K562 (cell line): ENCODE data around the gene URB2. TPM values are rescaled to one million over a fixed set of nuclear protein-coding genes. Genes with fewer than 3 reads are reported as not detected.

ENCODE experiments used
- ARHGAP35 ChIP-seq: fragments of 450-650 bp; IDR thresholded peaks from 2 replicates; pipeline ENCODE4 v1.6.1; 2018; ENCODE audit not compliant: partially characterized antibody
- CTBP1 ChIP-seq: fragments of 450-650 bp; IDR thresholded peaks from 2 replicates; pipeline ENCODE4 v1.6.1; 2016; ENCODE audit warnings: borderline replicate concordance
- FOXK1 ChIP-seq: sonication (generic); formaldehyde crosslinking; IDR thresholded peaks from 2 replicates; pipeline ENCODE4 v1.8.0; 2022; ENCODE audit warnings: missing genetic modification reagents, mild to moderate bottlenecking, borderline replicate concordance
- GTF2F1 ChIP-seq: IDR thresholded peaks from 2 replicates; pipeline ENCODE4 v1.6.1; 2011; ENCODE audit warnings: low read depth, low read length, improper control_type of control experiment
- KDM1A ChIP-seq, 2 experiments: fragments of 450-650 bp; IDR thresholded peaks; 2 replicates each; pipeline ENCODE4 v1.6.1; 2016; ENCODE audit warnings: mild to moderate bottlenecking in 2 of 2
- MCM2 ChIP-seq: fragments of 450-650 bp; IDR thresholded peaks from 2 replicates; pipeline ENCODE4 v1.6.1; 2017; ENCODE audit warnings: low read depth, mild to moderate bottlenecking
- NFIX ChIP-seq: fragments of 250-450 bp; sonication (Bioruptor Pico); IDR thresholded peaks from 2 replicates; pipeline ENCODE4 v1.4.0; 2020; ENCODE audit warnings: low read depth, mild to moderate bottlenecking, moderate library complexity
- POLR2A ChIP-seq: fragments of 450-650 bp; conservative IDR thresholded peaks from 2 replicates; pipeline ENCODE4 v1.6.1; 2016
- SPI1 ChIP-seq: IDR thresholded peaks from 2 replicates; pipeline ENCODE4 v1.6.1; 2011; ENCODE audit warnings: low read depth, low read length, control low read depth, borderline replicate concordance
- ZBTB17 ChIP-seq: fragments of 450-650 bp; formaldehyde crosslinking; IDR thresholded peaks from 2 replicates; pipeline ENCODE4 v1.4.0; 2020; ENCODE audit warnings: mild to moderate bottlenecking
- ZNF316 ChIP-seq: fragments of 450-650 bp; IDR thresholded peaks from 2 replicates; pipeline ENCODE4 v1.6.1; 2016
- polyA plus RNA-seq, 8 experiments: library from polyadenylated mRNA; depleted of rRNA in 4 of 8; stranded (reverse) in 5 of 8; unstranded in 3 of 8; fragments of >200 nt; fragmentation: Nextera tagmentation in 2 of 8; fragmentation: Illumina TruSeq in 1 of 8; extraction: Ambion mirVana in 2 of 8; extraction: Trizol in 1 of 8; gene quantifications; 2 replicates each; pipeline versions ENCODE4 v1.2.1 to v1.2.3, GENCODE V29; 2011 to 2014; ENCODE audit warnings: inconsistent platforms in 1 of 8, missing spikeins in 1 of 8
- total RNA-seq, 7 experiments: library from RNA; depleted of rRNA in 6 of 7; stranded (reverse); fragments of >200 nt in 6 of 7; fragmentation: Illumina TruSeq in 2 of 7; extraction: Trizol in 2 of 7; gene quantifications; 2 replicates each; pipeline versions ENCODE4 v1.2.1 to v1.2.3, GENCODE V29; 2011 to 2021; ENCODE audit warnings: low replicate concordance in 1 of 7
- TF ChIP-seq, protein P1 (sequence below): fragments of 250-450 bp; sonication (Bioruptor Pico); IDR thresholded peaks from 2 replicates; pipeline ENCODE4 v1.4.0; 2020; ENCODE audit warnings: mild to moderate bottlenecking
- TF ChIP-seq, protein P2 (sequence below): IDR thresholded peaks from 2 replicates; pipeline ENCODE4 v1.6.1; 2011; ENCODE audit not compliant: insufficient read length; ENCODE audit errors: extremely low read depth
- TF ChIP-seq, protein P3 (sequence below): fragments of 250-450 bp; sonication (Bioruptor Pico); IDR thresholded peaks from 2 replicates; pipeline ENCODE4 v1.4.0; 2020
- TF ChIP-seq, protein P4 (sequence below): fragments of 450-650 bp; conservative IDR thresholded peaks from 2 replicates; pipeline ENCODE4 v1.6.1; 2016; ENCODE audit warnings: missing genetic modification characterization, low read depth, mild to moderate bottlenecking, control low read depth, missing compliant biosample characterization
- TF ChIP-seq, protein P5 (sequence below), 3 experiments: fragments of 200-800 bp in 1 of 3; sonication (Bioruptor generic) in 1 of 3; sonication (generic) in 1 of 3; formaldehyde crosslinking in 1 of 3; IDR thresholded peaks; 2 replicates each; pipeline versions ENCODE4 v1.6.1 to v1.8.0; 2016 to 2022; ENCODE audit warnings: mild to moderate bottlenecking in 2 of 3, missing compliant biosample characterization in 2 of 3, missing genetic modification characterization in 2 of 3, missing genetic modification reagents in 1 of 3

Gene URB2
- total and polyA plus RNA-seq, 9 of the 15 experiments (the other 6 are each of a cell fraction or from before 2014, with no cell fraction given) = 2.8 to 28.3 (median 19.0) TPM

DNA sequence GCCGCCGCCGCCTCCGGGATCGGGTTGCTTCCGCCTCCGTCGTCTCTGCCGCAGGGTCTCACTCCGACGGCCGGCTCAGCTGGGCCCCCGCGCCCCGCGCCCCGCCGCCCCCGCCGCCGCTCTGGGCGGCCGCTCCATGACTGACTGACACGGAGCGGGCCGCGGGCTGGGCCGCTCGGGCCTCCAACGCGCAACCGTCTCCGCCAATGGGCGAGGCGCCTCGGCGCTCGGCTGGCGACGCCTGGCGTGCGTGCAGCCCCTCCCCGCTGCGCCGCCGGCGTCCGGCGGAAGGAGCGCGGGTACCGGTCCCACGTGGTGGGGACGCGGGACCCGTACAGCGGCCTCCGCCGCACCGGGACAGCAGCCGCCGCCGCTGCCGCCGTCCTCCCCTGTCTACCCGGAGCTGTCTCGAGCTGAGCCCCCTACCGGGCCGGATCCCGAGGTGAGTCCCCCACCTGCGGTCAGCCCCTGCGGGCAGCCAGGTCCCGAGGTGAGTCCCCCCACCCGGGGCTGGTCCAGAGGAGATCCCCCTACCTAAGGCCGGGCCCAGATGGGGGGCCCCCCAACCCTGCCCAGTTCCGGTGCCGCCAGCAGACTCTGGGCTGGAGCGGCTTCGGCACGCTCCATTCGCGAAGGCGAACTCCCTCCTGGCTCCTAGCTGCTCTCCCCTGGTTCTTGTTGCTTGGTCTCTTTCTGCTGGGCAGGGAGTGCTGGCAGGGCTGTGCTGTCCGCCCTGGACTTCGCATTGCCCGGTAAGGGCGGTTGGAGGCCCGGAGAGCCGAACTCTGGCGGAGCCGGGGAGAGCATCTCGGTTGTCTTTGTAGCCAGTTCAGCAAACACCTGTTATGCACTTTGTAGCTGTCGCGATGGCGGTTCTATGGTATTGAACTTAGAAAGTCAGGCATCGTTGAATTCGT lies at the start of gene URB2, which contains the start of gene TAF5L (continued):
- TF ChIP-seq CTBP1 (peak; percentile 90), MCM2 (no peak), SPI1 (no peak), KDM1A (IDR thresholded peaks at IDR 0.05) (no peak), FOXK1 (no peak), ZBTB17 (peak; percentile 100), GTF2F1 (no peak), POLR2A (peak; percentile 84), ARHGAP35 (no peak), ZNF316 (0 out of 2 replicates have a peak, but pooled peaks have one; percentile 5), NFIX (CRISPR knock-in tag) (no peak)
- TF ChIP-seq, protein P1, sequence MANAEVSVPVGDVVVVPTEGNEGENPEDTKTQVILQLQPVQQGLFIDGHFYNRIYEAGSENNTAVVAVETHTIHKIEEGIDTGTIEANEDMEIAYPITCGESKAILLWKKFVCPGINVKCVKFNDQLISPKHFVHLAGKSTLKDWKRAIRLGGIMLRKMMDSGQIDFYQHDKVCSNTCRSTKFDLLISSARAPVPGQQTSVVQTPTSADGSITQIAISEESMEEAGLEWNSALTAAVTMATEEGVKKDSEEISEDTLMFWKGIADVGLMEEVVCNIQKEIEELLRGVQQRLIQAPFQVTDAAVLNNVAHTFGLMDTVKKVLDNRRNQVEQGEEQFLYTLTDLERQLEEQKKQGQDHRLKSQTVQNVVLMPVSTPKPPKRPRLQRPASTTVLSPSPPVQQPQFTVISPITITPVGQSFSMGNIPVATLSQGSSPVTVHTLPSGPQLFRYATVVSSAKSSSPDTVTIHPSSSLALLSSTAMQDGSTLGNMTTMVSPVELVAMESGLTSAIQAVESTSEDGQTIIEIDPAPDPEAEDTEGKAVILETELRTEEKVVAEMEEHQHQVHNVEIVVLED = peak; percentile 99
- TF ChIP-seq, protein P2, sequence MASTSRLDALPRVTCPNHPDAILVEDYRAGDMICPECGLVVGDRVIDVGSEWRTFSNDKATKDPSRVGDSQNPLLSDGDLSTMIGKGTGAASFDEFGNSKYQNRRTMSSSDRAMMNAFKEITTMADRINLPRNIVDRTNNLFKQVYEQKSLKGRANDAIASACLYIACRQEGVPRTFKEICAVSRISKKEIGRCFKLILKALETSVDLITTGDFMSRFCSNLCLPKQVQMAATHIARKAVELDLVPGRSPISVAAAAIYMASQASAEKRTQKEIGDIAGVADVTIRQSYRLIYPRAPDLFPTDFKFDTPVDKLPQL = no peak
- TF ChIP-seq, protein P3, sequence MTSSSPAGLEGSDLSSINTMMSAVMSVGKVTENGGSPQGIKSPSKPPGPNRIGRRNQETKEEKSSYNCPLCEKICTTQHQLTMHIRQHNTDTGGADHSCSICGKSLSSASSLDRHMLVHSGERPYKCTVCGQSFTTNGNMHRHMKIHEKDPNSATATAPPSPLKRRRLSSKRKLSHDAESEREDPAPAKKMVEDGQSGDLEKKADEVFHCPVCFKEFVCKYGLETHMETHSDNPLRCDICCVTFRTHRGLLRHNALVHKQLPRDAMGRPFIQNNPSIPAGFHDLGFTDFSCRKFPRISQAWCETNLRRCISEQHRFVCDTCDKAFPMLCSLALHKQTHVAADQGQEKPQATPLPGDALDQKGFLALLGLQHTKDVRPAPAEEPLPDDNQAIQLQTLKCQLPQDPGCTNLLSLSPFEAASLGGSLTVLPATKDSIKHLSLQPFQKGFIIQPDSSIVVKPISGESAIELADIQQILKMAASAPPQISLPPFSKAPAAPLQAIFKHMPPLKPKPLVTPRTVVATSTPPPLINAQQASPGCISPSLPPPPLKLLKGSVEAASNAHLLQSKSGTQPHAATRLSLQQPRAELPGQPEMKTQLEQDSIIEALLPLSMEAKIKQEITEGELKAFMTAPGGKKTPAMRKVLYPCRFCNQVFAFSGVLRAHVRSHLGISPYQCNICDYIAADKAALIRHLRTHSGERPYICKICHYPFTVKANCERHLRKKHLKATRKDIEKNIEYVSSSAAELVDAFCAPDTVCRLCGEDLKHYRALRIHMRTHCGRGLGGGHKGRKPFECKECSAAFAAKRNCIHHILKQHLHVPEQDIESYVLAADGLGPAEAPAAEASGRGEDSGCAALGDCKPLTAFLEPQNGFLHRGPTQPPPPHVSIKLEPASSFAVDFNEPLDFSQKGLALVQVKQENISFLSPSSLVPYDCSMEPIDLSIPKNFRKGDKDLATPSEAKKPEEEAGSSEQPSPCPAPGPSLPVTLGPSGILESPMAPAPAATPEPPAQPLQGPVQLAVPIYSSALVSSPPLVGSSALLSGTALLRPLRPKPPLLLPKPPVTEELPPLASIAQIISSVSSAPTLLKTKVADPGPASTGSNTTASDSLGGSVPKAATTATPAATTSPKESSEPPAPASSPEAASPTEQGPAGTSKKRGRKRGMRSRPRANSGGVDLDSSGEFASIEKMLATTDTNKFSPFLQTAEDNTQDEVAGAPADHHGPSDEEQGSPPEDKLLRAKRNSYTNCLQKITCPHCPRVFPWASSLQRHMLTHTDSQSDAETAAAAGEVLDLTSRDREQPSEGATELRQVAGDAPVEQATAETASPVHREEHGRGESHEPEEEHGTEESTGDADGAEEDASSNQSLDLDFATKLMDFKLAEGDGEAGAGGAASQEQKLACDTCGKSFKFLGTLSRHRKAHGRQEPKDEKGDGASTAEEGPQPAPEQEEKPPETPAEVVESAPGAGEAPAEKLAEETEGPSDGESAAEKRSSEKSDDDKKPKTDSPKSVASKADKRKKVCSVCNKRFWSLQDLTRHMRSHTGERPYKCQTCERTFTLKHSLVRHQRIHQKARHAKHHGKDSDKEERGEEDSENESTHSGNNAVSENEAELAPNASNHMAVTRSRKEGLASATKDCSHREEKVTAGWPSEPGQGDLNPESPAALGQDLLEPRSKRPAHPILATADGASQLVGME (CRISPR knock-in tag) = 0 out of 2 replicates have a peak, but pooled peaks have one; percentile 79
- TF ChIP-seq, protein P4, sequence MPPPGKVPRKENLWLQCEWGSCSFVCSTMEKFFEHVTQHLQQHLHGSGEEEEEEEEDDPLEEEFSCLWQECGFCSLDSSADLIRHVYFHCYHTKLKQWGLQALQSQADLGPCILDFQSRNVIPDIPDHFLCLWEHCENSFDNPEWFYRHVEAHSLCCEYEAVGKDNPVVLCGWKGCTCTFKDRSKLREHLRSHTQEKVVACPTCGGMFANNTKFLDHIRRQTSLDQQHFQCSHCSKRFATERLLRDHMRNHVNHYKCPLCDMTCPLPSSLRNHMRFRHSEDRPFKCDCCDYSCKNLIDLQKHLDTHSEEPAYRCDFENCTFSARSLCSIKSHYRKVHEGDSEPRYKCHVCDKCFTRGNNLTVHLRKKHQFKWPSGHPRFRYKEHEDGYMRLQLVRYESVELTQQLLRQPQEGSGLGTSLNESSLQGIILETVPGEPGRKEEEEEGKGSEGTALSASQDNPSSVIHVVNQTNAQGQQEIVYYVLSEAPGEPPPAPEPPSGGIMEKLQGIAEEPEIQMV (tag) = no peak
- TF ChIP-seq, protein P5, sequence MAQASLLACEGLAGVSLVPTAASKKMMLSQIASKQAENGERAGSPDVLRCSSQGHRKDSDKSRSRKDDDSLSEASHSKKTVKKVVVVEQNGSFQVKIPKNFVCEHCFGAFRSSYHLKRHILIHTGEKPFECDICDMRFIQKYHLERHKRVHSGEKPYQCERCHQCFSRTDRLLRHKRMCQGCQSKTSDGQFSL (CRISPR knock-in tag; IDR thresholded peaks at IDR 0.05) = no peak
- TF ChIP-seq, protein P5 (tag; IDR thresholded peaks at IDR 0.05) = peak in 1 of 2 experiments; percentile 60; a peak in 1 of 4 replicates
